Measurements from ENCODE around the gene RAB33B.
"Not testable (repeated sequence)": the region's sequence is repeated elsewhere in the genome, so short reads cannot be mapped to it uniquely, and the experiment has no call there.

Gene RAB33B

DNA sequence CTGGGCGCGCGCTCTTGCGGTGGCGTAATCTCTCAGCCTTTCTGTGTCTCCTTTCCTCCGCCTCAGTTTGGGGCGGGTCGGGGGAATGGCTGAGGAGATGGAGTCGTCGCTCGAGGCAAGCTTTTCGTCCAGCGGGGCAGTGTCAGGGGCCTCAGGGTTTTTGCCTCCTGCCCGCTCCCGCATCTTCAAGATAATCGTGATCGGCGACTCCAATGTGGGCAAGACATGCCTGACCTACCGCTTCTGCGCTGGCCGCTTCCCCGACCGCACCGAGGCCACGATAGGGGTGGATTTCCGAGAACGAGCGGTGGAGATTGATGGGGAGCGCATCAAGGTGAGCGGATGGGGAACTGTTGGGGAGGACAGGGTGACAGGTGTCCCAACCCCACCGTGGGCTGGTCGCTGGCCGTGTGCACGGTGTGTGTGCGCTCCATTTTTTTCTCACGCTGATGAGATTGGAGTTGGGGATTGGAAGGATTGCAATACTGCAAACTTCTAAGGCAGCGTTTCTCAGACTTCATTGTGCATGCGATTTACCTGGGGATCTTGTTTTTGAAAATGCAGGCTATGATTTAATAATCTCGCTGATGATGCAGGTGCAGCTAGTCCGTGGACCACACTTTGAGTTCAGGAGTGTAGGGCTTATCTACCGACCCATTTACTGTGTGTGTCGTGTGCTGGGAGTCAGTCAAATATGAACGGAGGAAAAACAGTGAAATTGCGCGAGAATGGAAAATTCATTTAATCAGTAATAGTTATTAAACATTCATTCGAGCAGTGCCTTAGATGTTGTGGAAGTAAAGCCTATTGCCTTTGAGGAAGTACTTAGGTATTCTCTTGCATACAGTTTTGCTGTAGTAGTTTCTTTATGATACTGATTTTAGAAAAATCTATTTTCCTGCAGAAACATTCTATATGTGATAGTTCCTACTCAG, at the start of gene RAB33B:
Gene RAB33B (plus strand): TSS at position 11 of the 935 bp plus-strand sequence. CDS start 75 bp downstream, at position 86.
- peak in 1 of 4 experiments; percentile 30 for DNase-seq

DNA sequence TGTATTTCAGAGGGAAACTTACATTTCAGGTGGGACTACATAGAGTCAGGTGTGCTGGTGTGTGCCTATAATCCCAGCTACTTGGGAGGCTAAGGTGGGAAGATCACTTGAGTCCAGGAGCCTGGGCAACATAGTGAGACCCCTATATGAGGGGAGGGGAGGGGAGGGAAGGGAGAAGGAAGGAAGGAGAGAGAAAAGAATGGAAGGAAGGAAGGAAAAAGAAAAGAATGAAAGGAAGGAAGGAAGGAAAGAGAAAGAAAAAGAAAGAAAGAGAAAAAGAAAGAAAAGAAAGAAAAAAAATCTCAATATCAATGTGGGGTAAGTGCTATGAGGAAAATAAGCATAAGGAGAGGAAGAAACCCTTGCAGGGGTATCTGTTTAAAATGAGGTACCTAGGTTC, 43.6 kb upstream of the RAB33B start:
- DNase-seq = no peak

DNA sequence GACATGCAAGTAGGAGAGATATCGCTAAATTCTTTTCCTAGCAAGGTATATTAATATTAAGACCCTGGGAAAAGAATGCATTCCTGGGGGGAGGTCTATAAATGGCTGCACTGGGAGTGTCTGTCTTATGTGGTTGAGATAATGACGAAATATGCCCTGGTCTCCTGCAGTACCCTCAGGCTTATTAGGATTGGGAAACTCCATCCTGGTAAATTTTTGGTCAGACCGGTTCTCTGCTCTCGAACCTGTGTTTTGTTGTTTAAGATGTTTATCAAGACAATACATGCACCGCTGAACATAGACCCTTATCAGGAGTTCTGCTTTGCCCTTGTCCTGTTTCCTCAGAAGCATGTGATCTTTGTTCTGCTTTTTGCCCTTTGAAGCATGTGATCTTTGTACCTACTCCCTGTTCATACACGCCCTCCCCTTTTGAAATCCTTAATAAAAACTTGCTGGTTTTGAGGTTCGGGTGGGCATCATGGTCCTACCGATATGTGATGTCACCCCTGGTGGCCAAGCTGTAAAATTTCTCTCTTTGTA, 39.2 kb upstream of the RAB33B start:
- not testable (repeated sequence) for DNase-seq

GRCh38 chr4:139416073-139416673, 37.7 kb upstream of the RAB33B start:
- DNase-seq = no peak

- no peak for DNase-seq
Measured at GRCh38 chr4:139419388-139419914, 34.5 kb upstream of the RAB33B start.

GRCh38 chr4:139420652-139421051, 33.3 kb upstream of the RAB33B start:
- no peak for DNase-seq

GRCh38 chr4:139436122-139436521, 17.8 kb upstream of the RAB33B start:
- no peak for DNase-seq

GRCh38 chr4:139438141-139438540, 15.8 kb upstream of the RAB33B start:
- DNase-seq = no peak

DNA sequence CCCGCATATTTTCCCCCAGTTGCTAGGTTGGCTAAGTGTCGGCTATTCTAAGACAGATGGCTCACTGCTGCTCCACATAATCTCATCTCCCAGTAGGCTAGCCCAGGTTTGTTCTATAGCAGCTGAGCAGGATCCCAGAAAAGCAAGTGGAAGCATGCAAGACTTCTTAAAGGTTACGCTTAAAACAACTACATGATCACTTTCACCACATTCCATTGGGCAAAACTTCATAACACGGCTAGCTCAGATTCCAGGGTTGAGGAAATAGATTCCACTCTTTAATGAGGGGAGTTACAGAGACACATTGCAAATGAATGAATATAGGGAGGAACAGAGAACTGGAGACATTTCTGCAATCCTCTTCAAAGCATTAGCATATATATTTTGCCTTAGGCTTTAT, 12.9 kb upstream of the RAB33B start:
- DNase-seq = no peak

GRCh38 chr4:139443661-139444060, 10.3 kb upstream of the RAB33B start:
- DNase-seq = no peak

DNA sequence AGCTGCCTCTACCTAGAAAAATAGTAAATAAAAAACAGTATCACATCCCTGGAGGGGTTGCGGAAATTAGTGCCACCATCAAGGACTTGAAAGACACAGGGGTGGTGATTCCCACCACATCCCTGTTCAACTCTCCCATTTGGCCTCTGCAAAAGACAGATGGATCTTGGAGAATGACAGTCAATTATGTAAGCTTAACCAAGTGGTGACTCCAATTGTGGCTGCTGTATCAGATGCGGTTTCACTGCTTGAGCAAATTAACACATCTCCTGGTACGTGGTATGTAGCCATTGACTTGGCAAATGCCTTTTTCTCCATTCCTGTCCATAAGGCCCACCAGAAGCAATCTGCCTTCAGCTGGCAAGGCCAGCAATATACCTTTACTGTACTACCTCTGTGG, 9.0 kb upstream of the RAB33B start:
- not testable (repeated sequence) for DNase-seq

GRCh38 chr4:139447078-139447477, 6.8 kb upstream of the RAB33B start:
- DNase-seq = not testable (repeated sequence)

DNA sequence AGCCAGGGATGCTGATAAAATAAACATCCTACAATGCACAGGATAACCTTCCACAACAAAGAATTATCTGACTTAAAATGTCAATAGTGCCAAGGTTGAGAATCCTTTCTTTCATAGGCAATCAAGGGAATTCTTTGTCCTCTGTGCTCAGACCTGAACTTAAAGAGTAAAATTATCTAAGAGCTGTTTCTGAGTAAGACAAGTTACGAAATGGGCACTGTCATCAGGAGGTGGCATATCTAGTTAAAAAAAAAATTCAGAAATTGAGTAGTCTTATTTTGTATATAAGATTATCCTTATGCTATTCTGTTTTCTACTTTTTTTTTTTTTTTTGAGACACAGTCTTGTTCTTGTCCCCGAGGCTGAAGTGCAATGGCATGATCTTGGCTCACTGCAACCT, 3.3 kb upstream of the RAB33B start:
- DNase-seq = no peak

DNA sequence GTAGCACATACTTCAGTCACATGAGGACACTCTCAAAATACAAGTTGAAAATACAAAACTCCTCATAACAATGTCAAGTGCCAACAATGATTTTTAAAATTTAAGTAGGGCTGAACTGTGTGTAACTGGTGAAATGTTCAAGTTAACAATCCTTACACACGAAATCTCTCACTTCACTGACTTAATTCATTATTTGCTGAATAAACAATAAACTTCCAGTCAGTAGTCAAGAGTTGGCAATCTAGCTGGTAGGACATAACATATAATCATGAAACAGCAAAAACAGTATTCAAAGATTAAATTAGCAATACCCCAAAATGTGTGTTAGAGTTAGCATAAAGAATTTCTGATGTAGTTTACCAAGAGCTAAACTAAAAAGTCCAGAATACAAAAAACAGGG, 1.9 kb upstream of the RAB33B start:
- no peak for DNase-seq

- DNase-seq = peak in 1 of 4 experiments; percentile 65
Measured at GRCh38 chr4:139453041-139453370, 915 bp upstream of the RAB33B start.

GRCh38 chr4:139453371-139454110, 380 bp upstream of the RAB33B start:
- peak; percentile 89 to 96 (median 93) for DNase-seq

GRCh38 chr4:139455126-139455538, 1.2 kb downstream of the RAB33B start:
- DNase-seq = no peak

DNA sequence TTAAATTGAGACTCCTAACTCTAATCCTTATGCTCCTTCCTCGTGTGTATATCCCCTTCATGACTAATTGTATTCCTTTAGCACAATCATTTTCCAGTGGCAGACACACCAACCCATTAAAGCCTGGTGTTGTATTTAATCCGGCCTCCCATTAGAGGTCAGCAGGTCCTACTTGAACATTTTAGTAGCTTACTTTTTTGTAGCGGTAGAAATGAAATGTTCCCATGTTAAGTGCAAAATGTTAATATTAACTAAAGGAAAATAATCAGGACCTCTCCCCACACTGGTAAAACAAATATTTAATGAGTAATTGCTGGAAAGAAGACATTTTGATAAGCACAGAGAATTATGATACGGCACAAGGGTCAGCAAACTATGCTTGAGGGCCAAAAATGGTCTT, 3.4 kb downstream of the RAB33B start:
- no peak for DNase-seq

DNA sequence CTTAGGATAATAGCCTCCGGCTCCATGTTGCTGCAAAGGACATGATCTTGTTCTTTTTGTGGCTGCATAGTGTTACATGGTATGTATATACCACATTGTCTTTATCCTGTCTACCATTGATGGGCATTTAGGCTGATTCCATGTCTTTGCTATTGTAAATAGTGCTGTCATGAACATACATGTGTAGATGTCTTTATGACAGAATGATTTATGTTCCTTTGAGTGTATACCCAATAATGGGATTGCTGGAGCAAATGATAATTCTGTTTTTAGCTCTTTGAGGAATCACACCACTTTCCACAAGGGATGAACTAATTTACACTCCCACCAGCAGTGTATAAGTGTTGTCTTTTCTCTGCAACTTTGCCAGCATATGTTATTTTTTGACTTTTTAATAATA, 4.6 kb downstream of the RAB33B start:
- no peak for DNase-seq

DNA sequence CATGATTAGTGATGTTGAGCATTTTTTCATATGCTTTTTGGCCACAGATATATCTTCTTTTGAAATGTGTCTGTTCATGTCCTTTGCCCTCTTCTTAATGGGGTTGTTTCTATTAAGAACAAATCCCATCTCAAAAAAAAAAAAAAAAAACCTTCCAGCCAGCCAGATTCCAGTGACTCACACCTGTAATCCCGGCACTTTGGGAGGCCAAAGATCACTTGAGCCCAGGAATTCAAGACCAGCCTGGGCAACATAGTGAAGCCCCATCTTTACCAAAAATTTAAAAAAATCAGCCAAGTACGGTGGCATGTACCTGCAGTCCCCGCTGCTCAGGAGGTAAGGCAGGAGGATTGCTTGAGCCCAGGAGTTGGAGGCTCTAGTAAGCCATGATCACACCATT, 5.1 kb downstream of the RAB33B start:
- no peak for DNase-seq

- DNase-seq = no peak
Measured at GRCh38 chr4:139460565-139460964, 6.6 kb downstream of the RAB33B start.

GRCh38 chr4:139461022-139461628, 7.2 kb downstream of the RAB33B start:
- no peak for DNase-seq

GRCh38 chr4:139464512-139464911, 10.6 kb downstream of the RAB33B start:
- DNase-seq = not testable (repeated sequence)
